ENCODE results near the gene ACACB.

DNA sequence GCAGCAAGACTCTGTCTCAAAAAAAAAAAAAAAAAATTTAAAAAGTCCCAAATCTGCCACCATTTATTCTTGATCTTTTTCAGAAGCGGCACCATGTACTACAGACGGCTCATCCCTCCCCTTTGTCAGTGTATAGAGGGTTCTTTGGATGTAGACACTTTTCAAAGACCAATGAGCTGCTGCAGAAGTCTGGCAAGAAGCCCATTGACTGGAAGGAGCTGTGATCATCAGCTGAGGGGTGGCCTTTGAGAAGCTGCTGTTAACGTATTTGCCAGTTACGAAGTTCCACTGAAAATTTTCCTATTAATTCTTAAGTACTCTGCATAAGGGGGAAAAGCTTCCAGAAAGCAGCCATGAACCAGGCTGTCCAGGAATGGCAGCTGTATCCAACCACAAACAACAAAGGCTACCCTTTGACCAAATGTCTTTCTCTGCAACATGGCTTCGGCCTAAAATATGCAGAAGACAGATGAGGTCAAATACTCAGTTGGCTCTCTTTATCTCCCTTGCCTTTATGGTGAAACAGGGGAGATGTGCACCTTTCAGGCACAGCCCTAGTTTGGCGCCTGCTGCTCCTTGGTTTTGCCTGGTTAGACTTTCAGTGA lies 6.5 kb upstream of the ACACB start:
- no peak for TF ChIP-seq POLR2A (IDR thresholded peaks at IDR 0.05; ENCODE audit: low read depth, low read length)
- TF ChIP-seq EZH2 (IDR thresholded peaks at IDR 0.05; ENCODE audit: borderline replicate concordance, low read depth, low read length, severe bottlenecking): no peak
- no peak for TF ChIP-seq FOS (IDR thresholded peaks at IDR 0.05; ENCODE audit: borderline replicate concordance, insufficient read depth, low read length)
- no peak for TF ChIP-seq JUN (IDR thresholded peaks at IDR 0.05; ENCODE audit: borderline replicate concordance, insufficient read depth, insufficient read length, low read depth)

Measured in endothelial cell of umbilical vein (primary cell).